Measurements from ENCODE around the gene CTNNA3.

GRCh38 chr10:66368146-66368545 is 1327.8 kb downstream of the CTNNA3 start:
- TF ChIP-seq POLR2A (IDR thresholded peaks at IDR 0.05; ENCODE audit: low read depth, low read length) (no peak), CTCF (conservative IDR thresholded peaks at IDR 0.05; ENCODE audit: low read depth, low read length) (no peak), RFX5 (IDR thresholded peaks at IDR 0.05; ENCODE audit: low read depth, low read length) (no peak), MAFK (IDR thresholded peaks at IDR 0.05; ENCODE audit: low read depth, low read length) (no peak), RCOR1 (IDR thresholded peaks at IDR 0.05; ENCODE audit: insufficient replicate concordance, low read length) (no peak), BHLHE40 (IDR thresholded peaks at IDR 0.05; ENCODE audit: low read depth, low read length) (no peak), USF2 (IDR thresholded peaks at IDR 0.05; ENCODE audit: low read depth, low read length) (no peak), CEBPB (IDR thresholded peaks at IDR 0.05; ENCODE audit: low read depth, low read length) (no peak), MAZ (IDR thresholded peaks at IDR 0.05; ENCODE audit: borderline replicate concordance, low read depth, low read length) (no peak)
